Osteocyte (in vitro differentiated cells): ENCODE data around the gene PPIP5K1. TPM values are rescaled to one million over a fixed set of nuclear protein-coding genes. Genes with fewer than 3 reads are reported as not detected.
"Not testable (repeated sequence)": the region's sequence is repeated elsewhere in the genome, so short reads cannot be mapped to it uniquely, and the experiment has no call there.

Experiments used
- DNase-seq: peaks from one replicate; pipeline ENCODE4 v3.0.0; 2021; ENCODE audit warnings: mixed read lengths; ENCODE audit not compliant: unreplicated experiment; ENCODE audit errors: extremely low spot score
- H3K27ac Mint-ChIP-seq: one replicate; pipeline ENCODE4 v1.8.0; 2021; ENCODE audit warnings: mild to moderate bottlenecking, mixed read lengths; ENCODE audit not compliant: unreplicated experiment
- H3K27me3 Mint-ChIP-seq: one replicate; pipeline ENCODE4 v1.8.0; 2021; ENCODE audit warnings: mixed read lengths; ENCODE audit not compliant: unreplicated experiment
- H3K36me3 Mint-ChIP-seq: one replicate; pipeline ENCODE4 v1.8.0; 2021; ENCODE audit warnings: mixed read lengths; ENCODE audit not compliant: unreplicated experiment
- H3K4me1 Mint-ChIP-seq: one replicate; pipeline ENCODE4 v1.8.0; 2021; ENCODE audit warnings: mixed read lengths; ENCODE audit not compliant: unreplicated experiment
- H3K4me3 Mint-ChIP-seq: one replicate; pipeline ENCODE4 v1.8.0; 2021; ENCODE audit warnings: mild to moderate bottlenecking, moderate library complexity, mixed read lengths; ENCODE audit not compliant: unreplicated experiment
- H3K9me3 Mint-ChIP-seq: one replicate; pipeline ENCODE4 v1.8.0; 2021; ENCODE audit warnings: mixed read lengths; ENCODE audit not compliant: unreplicated experiment
- CTCF ChIP-seq: fragments of 200-600 bp; sonication (generic); IDR thresholded peaks from 2 replicates; pipeline ENCODE4 v1.5.0; 2021; ENCODE audit warnings: antibody characterized with exemption, mild to moderate bottlenecking, moderate library complexity
- long read RNA-seq: library from polyadenylated mRNA; unstranded; transcript quantifications from one replicate; pipeline ENCODE4 v2.0.0, GENCODE V29; 2021
- total RNA-seq: library from RNA; stranded (reverse); gene quantifications from 2 replicates; pipeline ENCODE4 v1.2.1, GENCODE V29; 2021

The PPIP5K1 gene
- total RNA-seq, result 26.1 and 34.5 TPM in 2 replicates
- long read RNA-seq, partial matches to known transcripts, result 6 of 9 reads
- long read RNA-seq, other reads (novel, unspliced or antisense), result 3 of 9 reads

- H3K4me1 Mint-ChIP-seq, DNase-seq, H3K36me3 Mint-ChIP-seq, H3K27me3 Mint-ChIP-seq, H3K9me3 Mint-ChIP-seq, H3K4me3 Mint-ChIP-seq, H3K27ac Mint-ChIP-seq: not testable (repeated sequence)
Measured at GRCh38 chr15:43589778-43590466, at the start of gene PPIP5K1. PPIP5K1 (minus strand) TSS chr15:43590208; CDS start chr15:43584504, 5,704 bp downstream.

DNA sequence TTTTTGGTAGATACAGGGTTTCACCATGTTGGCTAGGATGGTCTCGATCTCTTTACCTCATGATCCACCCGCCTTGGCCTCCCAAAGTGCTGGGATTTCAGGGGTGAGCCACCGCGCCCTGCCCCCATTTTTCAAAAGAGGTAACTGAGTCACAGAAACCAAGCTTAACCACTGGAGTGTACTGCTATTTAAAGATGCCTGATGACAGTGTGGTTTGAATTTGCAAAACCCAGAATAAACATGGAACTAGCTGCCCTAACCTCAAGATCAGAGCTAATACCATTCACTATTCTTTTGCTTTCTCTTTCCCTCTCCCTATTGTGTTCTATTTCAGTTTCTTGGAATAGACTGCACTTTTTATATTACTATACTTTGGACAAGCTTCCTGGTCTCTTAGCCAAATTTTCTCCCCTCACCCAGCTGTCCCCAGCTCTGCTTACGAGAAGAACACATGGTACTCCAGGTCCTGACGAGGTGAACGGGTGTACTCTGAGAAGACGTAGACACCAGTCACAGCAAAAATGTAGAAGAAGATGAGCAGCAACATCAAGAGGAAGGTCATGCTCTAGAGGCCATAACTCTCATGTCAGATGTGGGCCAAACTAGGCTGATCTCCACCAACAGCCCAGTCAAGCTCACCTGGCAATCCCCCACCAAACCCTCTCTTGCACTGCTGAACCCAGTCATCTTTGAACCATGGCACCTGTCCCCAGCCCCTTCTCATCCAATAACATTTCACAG is 48.6 kb upstream of the PPIP5K1 start:
- not testable (repeated sequence) for H3K36me3 Mint-ChIP-seq, H3K27ac Mint-ChIP-seq

GRCh38 chr15:43626937-43627336 is 36.9 kb upstream of the PPIP5K1 start:
- not testable (repeated sequence) for H3K27me3 Mint-ChIP-seq, H3K4me3 Mint-ChIP-seq, DNase-seq, H3K9me3 Mint-ChIP-seq, H3K27ac Mint-ChIP-seq, H3K36me3 Mint-ChIP-seq
- peaks cover 13% of the 10 kb centered on the region for H3K4me1 Mint-ChIP-seq

More for the DNA sequence above, 48.6 kb upstream of the PPIP5K1 start:
- not testable (repeated sequence) for H3K9me3 Mint-ChIP-seq, DNase-seq, H3K27me3 Mint-ChIP-seq, H3K4me3 Mint-ChIP-seq, H3K4me1 Mint-ChIP-seq

DNA sequence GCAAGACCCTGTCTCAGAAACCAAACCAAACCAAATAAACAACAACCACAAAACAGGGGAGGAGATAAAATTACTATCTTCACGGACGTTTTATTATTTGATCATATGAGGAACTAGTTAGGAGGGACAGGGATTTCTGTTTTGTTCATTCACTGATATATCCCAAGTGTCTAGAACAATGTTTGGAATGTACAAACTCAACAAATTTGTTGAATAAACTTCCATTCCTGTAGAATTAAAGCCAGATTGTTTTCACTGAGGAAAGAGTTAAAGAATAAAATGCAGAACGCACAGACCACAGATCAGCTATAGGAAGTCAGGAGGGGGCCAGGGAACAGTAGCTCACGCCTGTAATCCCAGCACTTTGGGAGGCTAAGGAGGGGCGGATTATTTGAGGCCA is 35.1 kb upstream of the PPIP5K1 start:
- no peak overlapping the region for H3K27ac Mint-ChIP-seq
- H3K9me3 Mint-ChIP-seq, result no peaks in the 10 kb centered on the region
- peaks cover 18% of the 10 kb centered on the region for H3K27me3 Mint-ChIP-seq
- peaks cover 13% of the 10 kb centered on the region for H3K4me1 Mint-ChIP-seq
- DNase-seq, result no peak
- H3K4me3 Mint-ChIP-seq, result no peak overlapping the region
- no peaks in the 10 kb centered on the region for H3K36me3 Mint-ChIP-seq
- TF ChIP-seq CTCF, result no peak

- not testable (repeated sequence) for H3K27ac Mint-ChIP-seq, H3K36me3 Mint-ChIP-seq, H3K4me3 Mint-ChIP-seq, H3K9me3 Mint-ChIP-seq, DNase-seq
- Mint-ChIP-seq H3K4me1 (peaks cover 13% of the 10 kb centered on the region), H3K27me3 (peaks cover 21% of the 10 kb centered on the region)
Measured at GRCh38 chr15:43622068-43622799, 32.2 kb upstream of the PPIP5K1 start.

GRCh38 chr15:43618700-43619099 is 28.7 kb upstream of the PPIP5K1 start, which contains the start of gene STRC:
STRC (minus strand) TSS chr15:43618800; CDS start chr15:43618722, 78 bp downstream.
- not testable (repeated sequence) for H3K27ac Mint-ChIP-seq, DNase-seq, H3K36me3 Mint-ChIP-seq, H3K9me3 Mint-ChIP-seq, H3K4me1 Mint-ChIP-seq, H3K4me3 Mint-ChIP-seq
- H3K27me3 Mint-ChIP-seq, result peaks cover 21% of the 10 kb centered on the region

- not testable (repeated sequence) for DNase-seq, H3K4me1 Mint-ChIP-seq, H3K4me3 Mint-ChIP-seq, H3K36me3 Mint-ChIP-seq, H3K9me3 Mint-ChIP-seq, H3K27ac Mint-ChIP-seq
- peaks cover 18% of the 10 kb centered on the region for H3K27me3 Mint-ChIP-seq
Measured at GRCh38 chr15:43617750-43618149, 27.7 kb upstream of the PPIP5K1 start.

GRCh38 chr15:43602233-43602632 is 12.2 kb upstream of the PPIP5K1 start:
- not testable (repeated sequence) for H3K36me3 Mint-ChIP-seq, DNase-seq, H3K27ac Mint-ChIP-seq, H3K4me3 Mint-ChIP-seq, H3K4me1 Mint-ChIP-seq, H3K9me3 Mint-ChIP-seq
- H3K27me3 Mint-ChIP-seq, result peaks cover 31% of the 10 kb centered on the region

GRCh38 chr15:43600200-43600599 is 10.2 kb upstream of the PPIP5K1 start:
- H3K4me3 Mint-ChIP-seq, H3K36me3 Mint-ChIP-seq, H3K4me1 Mint-ChIP-seq, H3K9me3 Mint-ChIP-seq, DNase-seq, H3K27ac Mint-ChIP-seq: not testable (repeated sequence)
- H3K27me3 Mint-ChIP-seq, result peaks cover 39% of the 10 kb centered on the region

DNA sequence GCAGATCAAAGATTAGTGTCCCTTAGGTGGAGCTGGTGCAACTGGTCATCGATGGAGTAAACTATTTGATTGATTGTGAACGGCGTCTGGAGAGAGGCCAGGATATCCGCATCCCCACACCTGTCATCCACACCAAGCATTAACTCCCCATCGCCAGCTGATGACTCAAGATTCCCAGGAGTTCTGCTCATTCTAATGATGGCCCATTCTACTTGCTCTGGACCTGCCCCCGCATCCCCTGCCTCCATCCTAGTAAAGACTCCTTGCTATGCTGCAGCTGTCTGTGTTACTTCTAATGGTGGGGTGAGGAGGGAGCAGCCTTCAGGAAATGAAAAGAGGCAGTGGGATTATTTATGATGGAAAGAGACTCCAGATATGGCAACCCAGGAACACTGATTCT is 9.1 kb upstream of the PPIP5K1 start:
- H3K36me3 Mint-ChIP-seq, H3K27ac Mint-ChIP-seq, H3K4me3 Mint-ChIP-seq: not testable (repeated sequence)

More for the DNA sequence above, 9.1 kb upstream of the PPIP5K1 start:
- H3K9me3 Mint-ChIP-seq, DNase-seq, H3K4me1 Mint-ChIP-seq: not testable (repeated sequence)
- H3K27me3 Mint-ChIP-seq, result peaks cover 35% of the 10 kb centered on the region
